ENCODE results near the gene KIAA0319L. TPM values are rescaled to one million over a fixed set of nuclear protein-coding genes. Genes with fewer than 3 reads are reported as not detected.

KIAA0319L gene
- total RNA-seq, 4 donors from 2014 or later = 27.6 to 72.1 (median 53.8) TPM

GRCh38 chr1:35575416-35575958 is 18.3 kb upstream of the KIAA0319L start:
- TF ChIP-seq CTCF (IDR thresholded peaks at IDR 0.05) (no peak), POLR2A (IDR thresholded peaks at IDR 0.05) (no peak)
- Histone ChIP-seq H3K36me3 (no peaks in the 10 kb centered on the region), H3K27ac (no peak overlapping the region), H3K4me1 (peaks cover 0 to 7% of the 10 kb centered on the region in 2 donors), H3K27me3 (no peaks in the 10 kb centered on the region), H3K9me3 (no peaks in the 10 kb centered on the region), H3K4me3 (no peak overlapping the region)
- intact Hi-C loops (cut with DNase I; ENCODE audit: low total_unique reads) = no loop called here
- no peak for DNase-seq

GRCh38 chr1:35574655-35575415 is 17.6 kb upstream of the KIAA0319L start:
- Histone ChIP-seq H3K4me3 (no peak overlapping the region), H3K27me3 (no peaks in the 10 kb centered on the region), H3K4me1 (peaks cover 0 to 7% of the 10 kb centered on the region in 2 donors), H3K27ac (no peak overlapping the region), H3K9me3 (no peaks in the 10 kb centered on the region), H3K36me3 (no peaks in the 10 kb centered on the region)
- DNase-seq = no peak
- intact Hi-C loops (cut with DNase I; ENCODE audit: low total_unique reads) = no loop called here
- TF ChIP-seq POLR2A (IDR thresholded peaks at IDR 0.05) (no peak), CTCF (IDR thresholded peaks at IDR 0.05) (no peak)

- Histone ChIP-seq H3K27me3 (no peaks in the 10 kb centered on the region), H3K36me3 (no peaks in the 10 kb centered on the region), H3K4me3 (no peak overlapping the region), H3K9me3 (no peaks in the 10 kb centered on the region), H3K27ac (no peak overlapping the region), H3K4me1 (peaks cover 0 to 7% of the 10 kb centered on the region in 2 donors)
- intact Hi-C loops (cut with DNase I; ENCODE audit: low total_unique reads) = no loop called here
- DNase-seq = no peak
- TF ChIP-seq CTCF (IDR thresholded peaks at IDR 0.05) (no peak), POLR2A (IDR thresholded peaks at IDR 0.05) (no peak)
Observed at GRCh38 chr1:35574125-35574654, 17.0 kb upstream of the KIAA0319L start.

GRCh38 chr1:35573198-35574124 is 16.3 kb upstream of the KIAA0319L start, which contains the start of gene TFAP2E:
Gene TFAP2E, plus strand, starts transcription at chr1:35573314. Its CDS starts 264 bp downstream, at chr1:35573578.
- intact Hi-C loops (cut with DNase I; ENCODE audit: low total_unique reads) = no loop called here
- no peak for DNase-seq
- Histone ChIP-seq H3K27me3 (no peaks in the 10 kb centered on the region), H3K36me3 (no peaks in the 10 kb centered on the region), H3K4me1 (peaks cover 0 to 7% of the 10 kb centered on the region in 2 donors), H3K27ac (no peak within 1 kb of the TSS), H3K4me3 (peak within 1 kb of the TSS in 1 of 2 donors; percentile 2), H3K9me3 (no peaks in the 10 kb centered on the region)
- TF ChIP-seq CTCF (IDR thresholded peaks at IDR 0.05) = no peak
- no peak for TF ChIP-seq POLR2A (IDR thresholded peaks at IDR 0.05)

Measured in uterus (tissue), 4 donors.